Testis (tissue), 3 donors: ENCODE data around the gene CTAGE15. TPM values are rescaled to one million over a fixed set of nuclear protein-coding genes. Genes with fewer than 3 reads are reported as not detected.

Experiments used
- polyA plus RNA-seq: library from polyadenylated mRNA; stranded (reverse); fragments of 350-450 nt; fragmentation: Illumina TruSeq; extraction: RNeasy Lipid Tissue Mini Kit (QIAGEN cat#74804); gene quantifications from one replicate; pipeline ENCODE4 v1.2.3, GENCODE V29; 2014; ENCODE audit warnings: low read depth, low replicate concordance; ENCODE audit not compliant: insufficient read depth
- small RNA-seq, 2 donors: library from RNA; depleted of rRNA; stranded (forward); fragments of <200 nt; gene quantifications; one replicate each; pipeline ENCODE3, GENCODE V24; 2016
- total RNA-seq, 2 donors: library from RNA; depleted of rRNA; stranded (reverse); fragments of >200 nt; gene quantifications; one replicate each; pipeline ENCODE4 v1.2.3, GENCODE V29; 2016

CTAGE15 gene
- total and polyA plus RNA-seq, 3 donors from 2014 or later, result 2.7 to 6.5 (median 3.0) TPM

Small RNA genes lying within 50 kb of the gene (small RNA-seq; reads per million reads assigned to genes)
- gene AC073264.2 (0 reads per million in 2 donors), gene RNU6-162P (0 reads per million in 2 donors)

Other genes starting within 250 kb of the CTAGE15 start
- gene FAM131B, start 209.1 kb upstream of the CTAGE15 start, total RNA-seq, result 1 to 10 TPM; 1.2 TPM
- gene FAM131B, start 209.1 kb upstream of the CTAGE15 start, polyA plus RNA-seq, result 1.2 TPM
- gene ZYX, start 190.5 kb upstream of the CTAGE15 start, total RNA-seq, result 100 to 1,000 TPM; 164 to 222 TPM
- 190 TPM for gene ZYX, start 190.5 kb upstream of the CTAGE15 start, polyA plus RNA-seq
- 1 to 10 TPM; 5.9 to 8.5 TPM for gene EPHA1, start 162.9 kb upstream of the CTAGE15 start, total RNA-seq
- 9.8 TPM for gene EPHA1, start 162.9 kb upstream of the CTAGE15 start, polyA plus RNA-seq
- not detected for gene TAS2R60, start 128.3 kb upstream of the CTAGE15 start, total RNA-seq
- not detected for gene TAS2R60, start 128.3 kb upstream of the CTAGE15 start, polyA plus RNA-seq
- under 1 TPM in 1 of 2 donors, not detected in 1; 0.55 TPM for gene TAS2R41, start 93.9 kb upstream of the CTAGE15 start, total RNA-seq
- not detected for gene TAS2R41, start 93.9 kb upstream of the CTAGE15 start, polyA plus RNA-seq
- gene TCAF2, start 49.2 kb downstream of the CTAGE15 start, total RNA-seq, result 1 to 10 TPM; 3.1 to 5.0 TPM
- 3.6 TPM for gene TCAF2, start 49.2 kb downstream of the CTAGE15 start, polyA plus RNA-seq
- gene CTAGE6, start 185.9 kb downstream of the CTAGE15 start, total RNA-seq, result 10 to 100 TPM; 12.2 to 29.1 TPM
- 7.9 TPM for gene CTAGE6, start 185.9 kb downstream of the CTAGE15 start, polyA plus RNA-seq